Psoas muscle (tissue), 8 donors: Measurements from ENCODE around the gene GPATCH8. TPM values are rescaled to one million over a fixed set of nuclear protein-coding genes. Genes with fewer than 3 reads are reported as not detected.

Experiments used
- ATAC-seq, 4 donors: fragments of 200-7000 bp; cut with Tn5 transposase; one replicate each; pipeline ENCODE4 v1.9.1; 2020; ENCODE audit warnings: moderate library complexity in 3 of 4, mild to moderate bottlenecking in 2 of 4
- DNase-seq, 2 donors: peaks; one replicate each; pipeline ENCODE4 v3.0.0-alpha.2; 2020
- H3K27ac ChIP-seq: fragments of 200-600 bp; one replicate; pipeline ENCODE4 v1.8.0; 2022
- H3K27me3 ChIP-seq, 3 donors: fragments of 200-600 bp in 1 of 3; one replicate each; pipeline versions ENCODE4 v1.6.1 to v1.8.0; 2013 to 2022; ENCODE audit warnings: low read length in 2 of 3, mild to moderate bottlenecking in 2 of 3, moderate library complexity in 1 of 3; ENCODE audit not compliant: insufficient read depth in 3 of 3
- H3K36me3 ChIP-seq, 2 donors: fragments of 200-600 bp in 1 of 2; one replicate each; pipeline versions ENCODE4 v1.6.1 to v1.8.0; 2013 to 2022; ENCODE audit warnings: low read depth in 1 of 2, mild to moderate bottlenecking in 1 of 2, moderate library complexity in 1 of 2; ENCODE audit not compliant: insufficient read depth in 1 of 2
- H3K4me1 ChIP-seq: fragments of 200-600 bp; one replicate; pipeline ENCODE4 v1.8.0; 2022
- H3K4me3 ChIP-seq: fragments of 200-600 bp; one replicate; pipeline ENCODE4 v1.8.0; 2022; ENCODE audit warnings: mild to moderate bottlenecking
- H3K9me3 ChIP-seq: fragments of 200-600 bp; one replicate; pipeline ENCODE4 v1.8.0; 2022
- CTCF ChIP-seq: fragments of 200-600 bp; IDR thresholded peaks from one replicate; pipeline ENCODE4 v1.8.0; 2022; ENCODE audit warnings: antibody characterized with exemption
- whole genome bisulfite sequencing, 3 donors: extraction: QIAGEN DNeasy Blood & Tissue Kit; methylation state at CpG; one replicate each; pipeline versions ENCODE4 v1.1.6 to v1.1.7; 2013; 5-methylcytosine and 5-hydroxymethylcytosine counted together
- intact Hi-C, 2 donors: fragments of 100-400 bp; cut with DNase I; formaldehyde crosslinking; loops; one replicate each; pipeline versions ENCODE4 v1.11.0 to v1.14.2; 2022
- polyA plus RNA-seq, 3 donors: library from polyadenylated mRNA; stranded (reverse); fragments of 200-250 nt; gene quantifications; one replicate each; pipeline ENCODE4 v1.2.3, GENCODE V29; 2013
- total RNA-seq, 4 donors: library from RNA; stranded (reverse); fragmentation: NEBNext Ultra II Directional in 2 of 4; extraction: Animal tissue kit (Norgen Biotek cat#: 25700) in 2 of 4; gene quantifications; one replicate each; pipeline versions ENCODE4 v1.2.1 to v1.2.4, GENCODE V29; 2021 to 2023
- donor health status: healthy with polysubstance abuse.
- donor health status: DM: no; HTN: no; CAD: no; lungs with moderate emphysema.
- donor health status: Bipolar disorder and iron deficiency.
- donor health status: healthy.
- donor health status: DM: yes; HTN: yes; CAD: no.
- donor health status: DM: no; HTN: no; CAD: no.
- donor health status: DM: no; HTN: no; CAD: no.
- donor health status: DM: yes; HTN: yes; CAD: no.

GPATCH8 gene
- total and polyA plus RNA-seq, 7 donors = 5.7 to 28.1 (median 19.0) TPM

GRCh38 chr17:44439168-44439567, 64.0 kb downstream of the GPATCH8 start:
- Histone ChIP-seq H3K36me3 (peaks cover 0 to 19% of the 10 kb centered on the region in 2 donors), H3K4me3 (peak overlapping the region; percentile 22), H3K4me1 (peaks cover 48% of the 10 kb centered on the region), H3K9me3 (no peaks in the 10 kb centered on the region), H3K27ac (peak overlapping the region; percentile 81), H3K27me3 (no peaks in the 10 kb centered on the region)
- DNase-seq (no peak), ATAC-seq (peak; percentile 47 to 69 (median 55))
- WGBS, 3 donors = 20 to 36% (median 26%) methylated on average over 3 of the region's 3 CpGs
- no peak for TF ChIP-seq CTCF
- intact Hi-C loops = loop anchor here (5.0 kb wide), 1 partner anchor 63 kb away; the partner anchor contains the start of gene GPATCH8 (in 2 of the 2)

GRCh38 chr17:44438636-44439035, 64.6 kb downstream of the GPATCH8 start:
- H3K27ac ChIP-seq = peak overlapping the region; percentile 81
- H3K9me3 ChIP-seq = no peaks in the 10 kb centered on the region
- H3K4me1 ChIP-seq = peaks cover 46% of the 10 kb centered on the region
- no peak for TF ChIP-seq CTCF
- intact Hi-C loops = loop anchor here (5.0 kb wide), 1 partner anchor 64 kb away; the partner anchor contains the start of gene GPATCH8 (in 2 of the 2)
- H3K27me3 ChIP-seq = no peaks in the 10 kb centered on the region
- peak overlapping the region; percentile 22 for H3K4me3 ChIP-seq
- ATAC-seq (peak; percentile 95 to 97 (median 96)), DNase-seq (peak in 1 of 2 donors; percentile 72)
- H3K36me3 ChIP-seq = peaks cover 0 to 24% of the 10 kb centered on the region in 2 donors
- WGBS, 3 donors = 14 to 30% (median 16%) methylated on average over 2 of the region's 2 CpGs

- DNase-seq (no peak), ATAC-seq (peak in 2 of 4 donors; percentile 32 to 58)
- Histone ChIP-seq H3K4me3 (peak overlapping the region; percentile 8), H3K9me3 (no peaks in the 10 kb centered on the region), H3K27ac (peak overlapping the region; percentile 81), H3K27me3 (no peaks in the 10 kb centered on the region), H3K4me1 (peaks cover 58% of the 10 kb centered on the region), H3K36me3 (peaks cover 0 to 44% of the 10 kb centered on the region in 2 donors)
- 33 to 35% (median 34%) methylated on average over 2 of the region's 2 CpGs for WGBS, 3 donors
- TF ChIP-seq CTCF = no peak
- intact Hi-C loops = loop anchor here (5.0 kb wide), 1 partner anchor 66 kb away; the partner anchor contains the start of gene GPATCH8 (in 2 of the 2)
These were observed 66.9 kb downstream of the GPATCH8 start for GRCh38 chr17:44436336-44436735.

GRCh38 chr17:44432254-44433157, 70.7 kb downstream of the GPATCH8 start:
- intact Hi-C loops = loop anchor here in 1 of 2 donors (5.0 kb wide), 1 partner anchor 35 kb away; no protein-coding TSS in a partner anchor
- Histone ChIP-seq H3K27ac (peak overlapping the region; percentile 11), H3K4me1 (peaks cover 30% of the 10 kb centered on the region), H3K4me3 (no peak overlapping the region), H3K27me3 (no peaks in the 10 kb centered on the region), H3K9me3 (no peaks in the 10 kb centered on the region), H3K36me3 (peaks cover 0 to 74% of the 10 kb centered on the region in 2 donors)
- peak; percentile 38 to 78 (median 66) for ATAC-seq
- TF ChIP-seq CTCF = no peak
- no peak for DNase-seq
- 47 to 60% (median 50%) methylated on average over 9 of the region's 9 CpGs for WGBS, 3 donors
